C4-2B (cell line): ENCODE measurements around the gene UGT1A8.

Experiments used
- H3K27ac ChIP-seq: fragments of 450-650 bp; 2 replicates; pipeline ENCODE4 v1.5.1; 2017
- CTCF ChIP-seq: fragments of 450-650 bp; conservative IDR thresholded peaks from 2 replicates; pipeline ENCODE4 v1.5.1; 2017; ENCODE audit warnings: mild to moderate bottlenecking
- ZFX ChIP-seq: fragments of 450-650 bp; IDR thresholded peaks from 2 replicates; pipeline ENCODE4 v1.6.1; 2017

The UGT1A8 gene

GRCh38 chr2:233794128-233794658 lies 176.8 kb downstream of the UGT1A8 start:
- H3K27ac ChIP-seq: no peak overlapping the region
- TF ChIP-seq ZFX: no peak
- TF ChIP-seq CTCF: no peak

GRCh38 chr2:233795735-233796171 lies 178.3 kb downstream of the UGT1A8 start:
- no peak for TF ChIP-seq ZFX
- TF ChIP-seq CTCF: no peak
- H3K27ac ChIP-seq: no peak overlapping the region

- no peak overlapping the region for H3K27ac ChIP-seq
- no peak for TF ChIP-seq ZFX
- no peak for TF ChIP-seq CTCF
Measured at GRCh38 chr2:233796254-233796653, 178.8 kb downstream of the UGT1A8 start.

GRCh38 chr2:233798335-233799086 lies 181.1 kb downstream of the UGT1A8 start:
- TF ChIP-seq ZFX: no peak
- no peak for TF ChIP-seq CTCF
- H3K27ac ChIP-seq: no peak overlapping the region

GRCh38 chr2:233799087-233799665 lies 181.7 kb downstream of the UGT1A8 start:
- no peak for TF ChIP-seq ZFX
- TF ChIP-seq CTCF: no peak
- no peak overlapping the region for H3K27ac ChIP-seq

- no peak overlapping the region for H3K27ac ChIP-seq
- TF ChIP-seq ZFX (no peak), CTCF (no peak)
Measured at GRCh38 chr2:233799716-233800115, 182.3 kb downstream of the UGT1A8 start.

GRCh38 chr2:233800208-233800607 lies 182.8 kb downstream of the UGT1A8 start:
- TF ChIP-seq ZFX (no peak), CTCF (no peak)
- no peak overlapping the region for H3K27ac ChIP-seq
